ENCODE data around the gene SPATS2L. TPM values are rescaled to one million over a fixed set of nuclear protein-coding genes. Genes with fewer than 3 reads are reported as not detected.

SPATS2L gene
- total and polyA plus RNA-seq, 2 experiments from 2014 or later = 118 to 154 TPM

- Histone ChIP-seq H3K79me2 (replicated peaks; ENCODE audit: insufficient read depth) (peaks cover 99% of the 10 kb centered on the region), H3K36me3 (ENCODE audit: insufficient read depth) (no peaks in the 10 kb centered on the region; the same call in 1 of the 2 replicates), H3K27me3 (ENCODE audit: insufficient read depth) (no peaks in the 10 kb centered on the region), H3K9me2 (ENCODE audit: insufficient read depth) (no peaks in the 10 kb centered on the region; the same call in 1 of the 2 replicates), H4K20me1 (replicated peaks; ENCODE audit: insufficient read depth) (peaks cover 3% of the 10 kb centered on the region; the same call in 1 of the 2 replicates), H3K4me3 (no peak overlapping the region), H2AFZ (no peak overlapping the region), H3K4me1 (ENCODE audit: insufficient read depth) (peaks cover 25% of the 10 kb centered on the region), H3F3A (replicated peaks; ENCODE audit: low read depth) (0 out of 2 replicates have a peak, but pooled peaks cover 3% of the 10 kb centered on the region), H3K27ac (ENCODE audit: low read depth) (0 out of 2 replicates have a peak overlapping the region, but pooled peaks have one; percentile 63), H3K4me2 (no peak overlapping the region)
- peaks cover 55% of the 10 kb centered on the region for H3K4me1 Mint-ChIP-seq
- H3K9me3 Mint-ChIP-seq = peaks cover 3% of the 10 kb centered on the region; the same call in 2 of the 3 replicates
- TF ChIP-seq CREB1 (CRISPR knock-in tag; IDR thresholded peaks at IDR 0.05; ENCODE audit: low read depth) (no peak), ZNF114 (CRISPR knock-in tag; IDR thresholded peaks at IDR 0.05) (no peak), JUNB (IDR thresholded peaks at IDR 0.05; ENCODE audit: unreplicated experiment) (no peak), NANOG (IDR thresholded peaks at IDR 0.05; ENCODE audit: borderline replicate concordance) (no peak), REST (IDR thresholded peaks at IDR 0.05; ENCODE audit: unreplicated experiment) (no peak), ZNF331 (CRISPR knock-in tag; IDR thresholded peaks at IDR 0.05; ENCODE audit: low read depth) (no peak), CTCF (conservative IDR thresholded peaks at IDR 0.05; ENCODE audit: low read depth in 2 of 2) (no peak), POLR2AphosphoS5 (IDR thresholded peaks at IDR 0.05; ENCODE audit: low read depth) (no peak), EZH2 (IDR thresholded peaks at IDR 0.05; ENCODE audit: low read depth, unreplicated experiment) (no peak)
- TF ChIP-seq, protein P1, sequence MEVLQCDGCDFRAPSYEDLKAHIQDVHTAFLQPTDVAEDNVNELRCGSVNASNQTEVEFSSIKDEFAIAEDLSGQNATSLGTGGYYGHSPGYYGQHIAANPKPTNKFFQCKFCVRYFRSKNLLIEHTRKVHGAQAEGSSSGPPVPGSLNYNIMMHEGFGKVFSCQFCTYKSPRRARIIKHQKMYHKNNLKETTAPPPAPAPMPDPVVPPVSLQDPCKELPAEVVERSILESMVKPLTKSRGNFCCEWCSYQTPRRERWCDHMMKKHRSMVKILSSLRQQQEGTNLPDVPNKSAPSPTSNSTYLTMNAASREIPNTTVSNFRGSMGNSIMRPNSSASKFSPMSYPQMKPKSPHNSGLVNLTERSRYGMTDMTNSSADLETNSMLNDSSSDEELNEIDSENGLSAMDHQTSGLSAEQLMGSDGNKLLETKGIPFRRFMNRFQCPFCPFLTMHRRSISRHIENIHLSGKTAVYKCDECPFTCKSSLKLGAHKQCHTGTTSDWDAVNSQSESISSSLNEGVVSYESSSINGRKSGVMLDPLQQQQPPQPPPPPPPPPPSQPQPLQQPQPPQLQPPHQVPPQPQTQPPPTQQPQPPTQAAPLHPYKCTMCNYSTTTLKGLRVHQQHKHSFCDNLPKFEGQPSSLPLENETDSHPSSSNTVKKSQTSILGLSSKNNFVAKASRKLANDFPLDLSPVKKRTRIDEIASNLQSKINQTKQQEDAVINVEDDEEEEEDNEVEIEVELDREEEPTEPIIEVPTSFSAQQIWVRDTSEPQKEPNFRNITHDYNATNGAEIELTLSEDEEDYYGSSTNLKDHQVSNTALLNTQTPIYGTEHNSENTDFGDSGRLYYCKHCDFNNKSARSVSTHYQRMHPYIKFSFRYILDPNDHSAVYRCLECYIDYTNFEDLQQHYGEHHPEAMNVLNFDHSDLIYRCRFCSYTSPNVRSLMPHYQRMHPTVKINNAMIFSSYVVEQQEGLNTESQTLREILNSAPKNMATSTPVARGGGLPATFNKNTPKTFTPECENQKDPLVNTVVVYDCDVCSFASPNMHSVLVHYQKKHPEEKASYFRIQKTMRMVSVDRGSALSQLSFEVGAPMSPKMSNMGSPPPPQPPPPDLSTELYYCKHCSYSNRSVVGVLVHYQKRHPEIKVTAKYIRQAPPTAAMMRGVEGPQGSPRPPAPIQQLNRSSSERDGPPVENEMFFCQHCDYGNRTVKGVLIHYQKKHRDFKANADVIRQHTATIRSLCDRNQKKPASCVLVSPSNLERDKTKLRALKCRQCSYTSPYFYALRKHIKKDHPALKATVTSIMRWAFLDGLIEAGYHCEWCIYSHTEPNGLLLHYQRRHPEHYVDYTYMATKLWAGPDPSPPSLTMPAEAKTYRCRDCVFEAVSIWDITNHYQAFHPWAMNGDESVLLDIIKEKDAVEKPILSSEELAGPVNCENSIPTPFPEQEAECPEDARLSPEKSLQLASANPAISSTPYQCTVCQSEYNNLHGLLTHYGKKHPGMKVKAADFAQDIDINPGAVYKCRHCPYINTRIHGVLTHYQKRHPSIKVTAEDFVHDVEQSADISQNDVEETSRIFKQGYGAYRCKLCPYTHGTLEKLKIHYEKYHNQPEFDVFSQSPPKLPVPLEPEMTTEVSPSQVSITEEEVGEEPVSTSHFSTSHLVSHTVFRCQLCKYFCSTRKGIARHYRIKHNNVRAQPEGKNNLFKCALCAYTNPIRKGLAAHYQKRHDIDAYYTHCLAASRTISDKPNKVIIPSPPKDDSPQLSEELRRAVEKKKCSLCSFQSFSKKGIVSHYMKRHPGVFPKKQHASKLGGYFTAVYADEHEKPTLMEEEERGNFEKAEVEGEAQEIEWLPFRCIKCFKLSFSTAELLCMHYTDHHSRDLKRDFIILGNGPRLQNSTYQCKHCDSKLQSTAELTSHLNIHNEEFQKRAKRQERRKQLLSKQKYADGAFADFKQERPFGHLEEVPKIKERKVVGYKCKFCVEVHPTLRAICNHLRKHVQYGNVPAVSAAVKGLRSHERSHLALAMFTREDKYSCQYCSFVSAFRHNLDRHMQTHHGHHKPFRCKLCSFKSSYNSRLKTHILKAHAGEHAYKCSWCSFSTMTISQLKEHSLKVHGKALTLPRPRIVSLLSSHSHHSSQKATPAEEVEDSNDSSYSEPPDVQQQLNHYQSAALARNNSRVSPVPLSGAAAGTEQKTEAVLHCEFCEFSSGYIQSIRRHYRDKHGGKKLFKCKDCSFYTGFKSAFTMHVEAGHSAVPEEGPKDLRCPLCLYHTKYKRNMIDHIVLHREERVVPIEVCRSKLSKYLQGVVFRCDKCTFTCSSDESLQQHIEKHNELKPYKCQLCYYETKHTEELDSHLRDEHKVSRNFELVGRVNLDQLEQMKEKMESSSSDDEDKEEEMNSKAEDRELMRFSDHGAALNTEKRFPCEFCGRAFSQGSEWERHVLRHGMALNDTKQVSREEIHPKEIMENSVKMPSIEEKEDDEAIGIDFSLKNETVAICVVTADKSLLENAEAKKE (CRISPR knock-in tag; IDR thresholded peaks at IDR 0.05) = no peak
- TF ChIP-seq, protein P2, sequence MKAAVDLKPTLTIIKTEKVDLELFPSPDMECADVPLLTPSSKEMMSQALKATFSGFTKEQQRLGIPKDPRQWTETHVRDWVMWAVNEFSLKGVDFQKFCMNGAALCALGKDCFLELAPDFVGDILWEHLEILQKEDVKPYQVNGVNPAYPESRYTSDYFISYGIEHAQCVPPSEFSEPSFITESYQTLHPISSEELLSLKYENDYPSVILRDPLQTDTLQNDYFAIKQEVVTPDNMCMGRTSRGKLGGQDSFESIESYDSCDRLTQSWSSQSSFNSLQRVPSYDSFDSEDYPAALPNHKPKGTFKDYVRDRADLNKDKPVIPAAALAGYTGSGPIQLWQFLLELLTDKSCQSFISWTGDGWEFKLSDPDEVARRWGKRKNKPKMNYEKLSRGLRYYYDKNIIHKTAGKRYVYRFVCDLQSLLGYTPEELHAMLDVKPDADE (IDR thresholded peaks at IDR 0.05) = no peak
- H3K27me3 Mint-ChIP-seq (ENCODE audit: insufficient read depth, low read depth, poor library complexity) = peaks cover 4% of the 10 kb centered on the region
- ATAC-seq (no peak), DNase-seq (ENCODE audit: low spot score) (no peak)
- no peak overlapping the region for H3K4me3 Mint-ChIP-seq
- H3K27ac Mint-ChIP-seq = no peak overlapping the region; the same call in 1 of the 2 replicates
- peaks cover 39% of the 10 kb centered on the region; the same call in 2 of the 3 replicates for H3K36me3 Mint-ChIP-seq (ENCODE audit: low read depth)
These were observed 36.2 kb downstream of the SPATS2L start for GRCh38 chr2:200342654-200343053.

All from GM23338 (cell line).